K562 (cell line): ENCODE results near the gene RHEX. TPM values are rescaled to one million over a fixed set of nuclear protein-coding genes. Genes with fewer than 3 reads are reported as not detected.

ENCODE experiments used
- ATAC-seq: fragments of 200-7000 bp; cut with Tn5 transposase; 3 replicates; pipeline ENCODE4 v1.9.1; 2020; ENCODE audit warnings: moderate library complexity
- BruUV-seq: library from RNA; stranded (reverse); fragments of 400-500 nt; replicated peaks from 2 replicates; lab custom pipeline; 2021; lab: Mats Ljungman, UMichigan
- CTCF ChIA-PET: fragments of 300-600 bp; formaldehyde crosslinking; extraction: SDS; loops from one replicate; lab custom pipeline; 2021; ENCODE audit warnings: low intra/inter-chr PET ratio; lab: Yijun Ruan, JAX
- POLR2A ChIA-PET: fragments of 300-600, 350-650 bp; sonication (Branson Sonifier 250); formaldehyde crosslinking; extraction: SDS; loops from one replicate; lab custom pipeline; 2021; ENCODE audit warnings: antibody characterized with exemption, inconsistent platforms; lab: Yijun Ruan, JAX
- DNase-seq, 4 experiments: peaks; one replicate each; pipeline versions ENCODE4 v3.0.0 to v3.0.0-alpha.2; 2011 to 2018; ENCODE audit warnings: low spot score in 3 of 4, mixed read lengths in 3 of 4; ENCODE audit errors: extremely low read depth in 1 of 4
- FAIRE-seq: peaks from 2 replicates; lab custom pipeline; 2011; peaks lifted over from hg19 to GRCh38; lab: Jason Lieb, UNC
- H2AFZ ChIP-seq: 2 replicates; pipeline ENCODE4 v1.6.0; 2011; ENCODE audit warnings: low read depth, low read length, control low read depth, inconsistent platforms
- H3K27ac ChIP-seq: fragments of 200-600 bp; 3 replicates; pipeline ENCODE4 v1.8.0; 2011; ENCODE audit warnings: low read depth, mild to moderate bottlenecking, control low read depth, inconsistent platforms, low read length, moderate library complexity, mixed read lengths; ENCODE audit errors: extremely low read depth
- H3K27me3 ChIP-seq, 2 experiments: fragments of 300-600 bp in 1 of 2; 2 replicates in 1 of 2; 3 replicates in 1 of 2; pipeline versions ENCODE4 v1.6.0 to v1.8.0; 2011; ENCODE audit warnings: inconsistent platforms in 2 of 2, low read length in 2 of 2, mild to moderate bottlenecking in 1 of 2, mixed read lengths in 1 of 2, moderate library complexity in 1 of 2; ENCODE audit not compliant: control insufficient read depth in 2 of 2, insufficient read depth in 2 of 2
- H3K36me3 ChIP-seq: fragments of 300-600 bp; 3 replicates; pipeline ENCODE4 v1.8.0; 2011; ENCODE audit warnings: mild to moderate bottlenecking, low read length, inconsistent platforms; ENCODE audit not compliant: control insufficient read depth, insufficient read depth
- H3K4me1 ChIP-seq, 2 experiments: fragments of 200-600 bp in 1 of 2; replicated peaks in 1 of 2; 2 replicates in 1 of 2; 3 replicates in 1 of 2; pipeline versions ENCODE4 v1.5.1 to v1.8.0; 2011; ENCODE audit warnings: inconsistent platforms in 2 of 2, low read length in 2 of 2, mild to moderate bottlenecking in 1 of 2, mixed read lengths in 1 of 2, moderate library complexity in 1 of 2; ENCODE audit not compliant: control insufficient read depth in 2 of 2, insufficient read depth in 2 of 2
- H3K4me2 ChIP-seq: 2 replicates; pipeline ENCODE4 v1.6.1; 2011; ENCODE audit warnings: low read length, control low read depth, inconsistent platforms, mixed read lengths; ENCODE audit not compliant: insufficient read depth
- H3K4me3 ChIP-seq: fragments of 200-600 bp; sonication (generic), shearing (Covaris generic); 2 replicates; pipeline ENCODE4 v1.5.1; 2016; ENCODE audit warnings: control low read depth, inconsistent platforms
- H3K79me2 ChIP-seq: fragments of 200-600 bp; 3 replicates; pipeline ENCODE4 v1.8.0; 2011; ENCODE audit warnings: low read length, inconsistent platforms; ENCODE audit not compliant: control insufficient read depth, insufficient read depth
- H3K9ac ChIP-seq, 2 experiments: 2 replicates each; pipeline versions ENCODE4 v1.6.0 to v1.6.1; 2011; ENCODE audit warnings: low read depth in 2 of 2, low read length in 2 of 2, control low read depth in 1 of 2, inconsistent platforms in 1 of 2, mild to moderate bottlenecking in 1 of 2, mixed read lengths in 1 of 2; ENCODE audit not compliant: insufficient read depth in 1 of 2
- H3K9me1 ChIP-seq: one replicate; pipeline ENCODE4 v1.6.0; 2011; ENCODE audit warnings: inconsistent platforms, mild to moderate bottlenecking, low read length, moderate library complexity; ENCODE audit not compliant: control insufficient read depth, insufficient read depth
- H3K9me3 ChIP-seq: replicated peaks from 2 replicates; pipeline ENCODE4 v1.5.1; 2011; ENCODE audit warnings: low read depth, low read length, inconsistent platforms; ENCODE audit not compliant: control insufficient read depth, insufficient read depth
- H4K20me1 ChIP-seq: replicated peaks from 2 replicates; pipeline ENCODE4 v1.6.1; 2011; ENCODE audit warnings: low read length, inconsistent platforms, mixed read lengths; ENCODE audit not compliant: control insufficient read depth, insufficient read depth
- ARHGAP35 ChIP-seq: fragments of 450-650 bp; IDR thresholded peaks from 2 replicates; pipeline ENCODE4 v1.6.1; 2018; ENCODE audit not compliant: partially characterized antibody
- BDP1 ChIP-seq: IDR thresholded peaks from 3 replicates; pipeline ENCODE4 v1.6.1; 2011; ENCODE audit not compliant: insufficient read length, insufficient read depth
- CCNT2 ChIP-seq: IDR thresholded peaks from 2 replicates; pipeline ENCODE4 v1.6.1; 2011; ENCODE audit warnings: borderline replicate concordance, low read depth, mild to moderate bottlenecking, moderate library complexity, mixed read lengths, low read length; ENCODE audit not compliant: insufficient read length; ENCODE audit errors: extremely low read depth
- CHCHD3 ChIP-seq: fragments of 250-450 bp; sonication (Bioruptor Pico); IDR thresholded peaks from 2 replicates; pipeline ENCODE4 v2.1.2; 2022; ENCODE audit warnings: mild to moderate bottlenecking
- CREBBP ChIP-seq: IDR thresholded peaks from one replicate; pipeline ENCODE4 v1.6.1; 2012; ENCODE audit warnings: low read depth, mild to moderate bottlenecking, control low read depth, inconsistent platforms, low read length
- ETV6 ChIP-seq, 3 experiments: fragments of 150-350 bp in 1 of 3; sonication (generic) in 1 of 3; formaldehyde crosslinking in 1 of 3; IDR thresholded peaks; 2 replicates each; pipeline versions ENCODE4 v1.6.1 to v1.8.0; 2014 to 2022; ENCODE audit warnings: borderline replicate concordance in 2 of 3, low read depth in 2 of 3, antibody characterized with exemption in 1 of 3, low read length in 1 of 3, mild to moderate bottlenecking in 1 of 3, missing genetic modification reagents in 1 of 3
- GTF2A2 ChIP-seq: IDR thresholded peaks from 2 replicates; pipeline ENCODE4 v1.6.1; 2016; ENCODE audit warnings: mild to moderate bottlenecking, missing genetic modification characterization, missing compliant biosample characterization
- NELFE ChIP-seq: IDR thresholded peaks from 2 replicates; pipeline ENCODE4 v1.6.1; 2011; ENCODE audit warnings: mild to moderate bottlenecking; ENCODE audit not compliant: insufficient read depth, insufficient read length
- SMARCC2 ChIP-seq: fragments of 450-650 bp; IDR thresholded peaks from 2 replicates; pipeline ENCODE4 v1.6.1; 2017; ENCODE audit warnings: antibody characterized with exemption, moderate library complexity, mild to moderate bottlenecking, low read depth
- TEAD1 ChIP-seq, 2 experiments: fragments of 450-650 bp in 1 of 2; sonication (generic) in 1 of 2; formaldehyde crosslinking; IDR thresholded peaks; 2 replicates each; pipeline versions ENCODE4 v1.4.0 to v1.8.0; 2020 to 2022; ENCODE audit warnings: mild to moderate bottlenecking in 2 of 2, missing genetic modification reagents in 1 of 2
- ZC3H4 ChIP-seq: sonication (generic); formaldehyde crosslinking; IDR thresholded peaks from 2 replicates; pipeline ENCODE4 v1.9.0; 2021; ENCODE audit warnings: missing genetic modification reagents, borderline replicate concordance
- WGBS: fragments of 100-300 bp; shearing (Covaris generic); methylation state at CpG from one replicate; pipeline ENCODE4 v1.1.6; 2016; ENCODE audit warnings: low coverage, mixed read lengths; ENCODE audit not compliant: insufficient coverage; ENCODE audit errors: missing lambda C conversion rate; 5-methylcytosine and 5-hydroxymethylcytosine counted together
- in situ Hi-C: fragments of 300-500 bp; cut with MboI; formaldehyde crosslinking; loops from 4 replicates; pipeline ENCODE4 v1.15.0; 2018; ENCODE audit warnings: inconsistent platforms, mixed read lengths
- intact Hi-C: fragments of 100-400 bp; cut with micrococcal nuclease; formaldehyde crosslinking; loops from 2 replicates; pipeline ENCODE4 v1.14.2; 2022
- polyA plus RNA-seq, 8 experiments: library from polyadenylated mRNA; depleted of rRNA in 4 of 8; stranded (reverse) in 5 of 8; unstranded in 3 of 8; fragments of >200 nt; fragmentation: Nextera tagmentation in 2 of 8; fragmentation: Illumina TruSeq in 1 of 8; extraction: Ambion mirVana in 2 of 8; extraction: Trizol in 1 of 8; gene quantifications; 2 replicates each; pipeline versions ENCODE4 v1.2.1 to v1.2.3, GENCODE V29; 2011 to 2014; ENCODE audit warnings: inconsistent platforms in 1 of 8, missing spikeins in 1 of 8
- total RNA-seq, 7 experiments: library from RNA; depleted of rRNA in 6 of 7; stranded (reverse); fragments of >200 nt in 6 of 7; fragmentation: Illumina TruSeq in 2 of 7; extraction: Trizol in 2 of 7; gene quantifications; 2 replicates each; pipeline versions ENCODE4 v1.2.1 to v1.2.3, GENCODE V29; 2011 to 2021; ENCODE audit warnings: low replicate concordance in 1 of 7
- TF ChIP-seq, protein P1 (sequence below): sonication (generic); formaldehyde crosslinking; IDR thresholded peaks from 2 replicates; pipeline ENCODE4 v1.8.0; 2022; ENCODE audit warnings: mild to moderate bottlenecking, missing genetic modification reagents
- TF ChIP-seq, protein P2 (sequence below): fragments of 200-800 bp; sonication (Bioruptor generic); IDR thresholded peaks from 2 replicates; pipeline ENCODE4 v1.6.1; 2016; ENCODE audit warnings: missing genetic modification characterization, missing compliant biosample characterization

The RHEX gene
- total and polyA plus RNA-seq, 9 of the 15 experiments (the other 6 are each of a cell fraction or from before 2014, with no cell fraction given), result not detected

DNA sequence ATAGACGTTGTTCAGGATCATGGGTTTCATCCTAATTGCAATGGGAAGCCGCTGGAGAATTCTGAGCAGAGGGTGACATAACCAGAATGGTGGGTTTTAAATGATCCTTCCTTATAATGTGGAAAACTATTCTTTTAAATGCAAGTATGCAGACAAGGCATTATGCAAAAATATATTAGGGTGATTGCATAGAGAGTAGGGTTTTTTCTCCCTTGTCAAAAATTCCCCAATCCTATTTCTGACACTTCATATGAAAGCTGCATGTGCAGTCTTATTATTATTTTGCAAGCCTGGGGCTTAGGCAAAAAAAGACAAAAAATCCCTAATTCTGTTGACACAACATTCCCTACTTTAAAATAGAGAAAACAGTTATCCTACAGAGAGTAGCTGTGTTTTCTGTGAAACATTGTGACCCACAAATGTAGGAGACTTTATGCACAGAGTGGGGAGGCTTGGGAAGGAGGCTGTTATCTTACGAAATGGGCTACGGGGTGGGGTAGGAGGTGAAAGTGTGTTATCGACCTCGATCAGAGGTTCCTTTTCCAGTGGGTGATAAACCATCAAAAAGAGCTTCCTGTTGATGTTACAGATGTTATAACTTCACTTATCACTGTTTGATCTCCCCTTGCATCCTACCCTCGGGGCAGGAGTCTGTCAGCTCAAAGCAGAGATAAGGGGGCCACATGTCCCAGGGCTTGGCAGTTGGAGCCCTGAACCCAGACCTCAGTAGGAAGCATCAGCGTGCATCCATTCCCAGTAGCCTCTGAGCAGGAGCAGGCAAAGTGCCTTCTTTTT, 27.2 kb downstream of the RHEX start:
- Histone ChIP-seq H3K9ac (no peak overlapping the region), H3K27ac (no peak overlapping the region), H3K36me3 (no peaks in the 10 kb centered on the region), H3K4me2 (no peak overlapping the region), H3K27me3 (peaks cover 21 to 43% of the 10 kb centered on the region in 2 experiments), H3K4me1 (0 out of 5 replicates have a peak, but pooled peaks cover 0 to under 1% of the 10 kb centered on the region in 2 experiments), H2AFZ (no peak overlapping the region), H3K9me1 (no peaks in the 10 kb centered on the region), H3K79me2 (no peaks in the 10 kb centered on the region), H4K20me1 (no peaks in the 10 kb centered on the region), H3K4me3 (no peak overlapping the region), H3K9me3 (no peaks in the 10 kb centered on the region)
- ChIA-PET POLR2A (interaction anchor here (1.1 to 2.0 kb wide), 3 partner anchors 17 to 25 kb away, joined by 4 to 8 read pairs (median 5); no protein-coding TSS in a partner anchor), CTCF (no interaction called here)
- in situ Hi-C loops, result no loop called here
- no TSS peak for BruUV-seq
- FAIRE-seq (no peak), DNase-seq (no peak), ATAC-seq (no peak)
- WGBS, result under 1% methylated on average over 8 of the region's 8 CpGs
- intact Hi-C loops, result no loop called here
- TF ChIP-seq TEAD1 (CRISPR knock-in tag; IDR thresholded peaks at IDR 0.05) (peak in 1 of 2 experiments; percentile 42; a peak in 1 of 4 replicates), ETV6 (IDR thresholded peaks at IDR 0.05; ENCODE audit: borderline replicate concordance in 1 of 2, low read depth in 2 of 2, low read length in 1 of 2) (no peak), ETV6 (CRISPR knock-in tag; IDR thresholded peaks at IDR 0.05; ENCODE audit: borderline replicate concordance) (no peak), GTF2A2 (tag) (no peak), BDP1 (no peak), ZC3H4 (CRISPR knock-in tag) (no peak), CHCHD3 (no peak), NELFE (no peak), SMARCC2 (no peak), CREBBP (no peak), ARHGAP35 (no peak), CCNT2 (no peak)
- TF ChIP-seq, protein P1, sequence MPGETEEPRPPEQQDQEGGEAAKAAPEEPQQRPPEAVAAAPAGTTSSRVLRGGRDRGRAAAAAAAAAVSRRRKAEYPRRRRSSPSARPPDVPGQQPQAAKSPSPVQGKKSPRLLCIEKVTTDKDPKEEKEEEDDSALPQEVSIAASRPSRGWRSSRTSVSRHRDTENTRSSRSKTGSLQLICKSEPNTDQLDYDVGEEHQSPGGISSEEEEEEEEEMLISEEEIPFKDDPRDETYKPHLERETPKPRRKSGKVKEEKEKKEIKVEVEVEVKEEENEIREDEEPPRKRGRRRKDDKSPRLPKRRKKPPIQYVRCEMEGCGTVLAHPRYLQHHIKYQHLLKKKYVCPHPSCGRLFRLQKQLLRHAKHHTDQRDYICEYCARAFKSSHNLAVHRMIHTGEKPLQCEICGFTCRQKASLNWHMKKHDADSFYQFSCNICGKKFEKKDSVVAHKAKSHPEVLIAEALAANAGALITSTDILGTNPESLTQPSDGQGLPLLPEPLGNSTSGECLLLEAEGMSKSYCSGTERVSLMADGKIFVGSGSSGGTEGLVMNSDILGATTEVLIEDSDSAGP (CRISPR knock-in tag), result no peak
- TF ChIP-seq, protein P2, sequence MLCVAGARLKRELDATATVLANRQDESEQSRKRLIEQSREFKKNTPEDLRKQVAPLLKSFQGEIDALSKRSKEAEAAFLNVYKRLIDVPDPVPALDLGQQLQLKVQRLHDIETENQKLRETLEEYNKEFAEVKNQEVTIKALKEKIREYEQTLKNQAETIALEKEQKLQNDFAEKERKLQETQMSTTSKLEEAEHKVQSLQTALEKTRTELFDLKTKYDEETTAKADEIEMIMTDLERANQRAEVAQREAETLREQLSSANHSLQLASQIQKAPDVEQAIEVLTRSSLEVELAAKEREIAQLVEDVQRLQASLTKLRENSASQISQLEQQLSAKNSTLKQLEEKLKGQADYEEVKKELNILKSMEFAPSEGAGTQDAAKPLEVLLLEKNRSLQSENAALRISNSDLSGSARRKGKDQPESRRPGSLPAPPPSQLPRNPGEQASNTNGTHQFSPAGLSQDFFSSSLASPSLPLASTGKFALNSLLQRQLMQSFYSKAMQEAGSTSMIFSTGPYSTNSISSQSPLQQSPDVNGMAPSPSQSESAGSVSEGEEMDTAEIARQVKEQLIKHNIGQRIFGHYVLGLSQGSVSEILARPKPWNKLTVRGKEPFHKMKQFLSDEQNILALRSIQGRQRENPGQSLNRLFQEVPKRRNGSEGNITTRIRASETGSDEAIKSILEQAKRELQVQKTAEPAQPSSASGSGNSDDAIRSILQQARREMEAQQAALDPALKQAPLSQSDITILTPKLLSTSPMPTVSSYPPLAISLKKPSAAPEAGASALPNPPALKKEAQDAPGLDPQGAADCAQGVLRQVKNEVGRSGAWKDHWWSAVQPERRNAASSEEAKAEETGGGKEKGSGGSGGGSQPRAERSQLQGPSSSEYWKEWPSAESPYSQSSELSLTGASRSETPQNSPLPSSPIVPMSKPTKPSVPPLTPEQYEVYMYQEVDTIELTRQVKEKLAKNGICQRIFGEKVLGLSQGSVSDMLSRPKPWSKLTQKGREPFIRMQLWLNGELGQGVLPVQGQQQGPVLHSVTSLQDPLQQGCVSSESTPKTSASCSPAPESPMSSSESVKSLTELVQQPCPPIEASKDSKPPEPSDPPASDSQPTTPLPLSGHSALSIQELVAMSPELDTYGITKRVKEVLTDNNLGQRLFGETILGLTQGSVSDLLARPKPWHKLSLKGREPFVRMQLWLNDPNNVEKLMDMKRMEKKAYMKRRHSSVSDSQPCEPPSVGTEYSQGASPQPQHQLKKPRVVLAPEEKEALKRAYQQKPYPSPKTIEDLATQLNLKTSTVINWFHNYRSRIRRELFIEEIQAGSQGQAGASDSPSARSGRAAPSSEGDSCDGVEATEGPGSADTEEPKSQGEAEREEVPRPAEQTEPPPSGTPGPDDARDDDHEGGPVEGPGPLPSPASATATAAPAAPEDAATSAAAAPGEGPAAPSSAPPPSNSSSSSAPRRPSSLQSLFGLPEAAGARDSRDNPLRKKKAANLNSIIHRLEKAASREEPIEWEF (CRISPR knock-in tag), result no peak
